GM10847 (cell line): ENCODE measurements around the gene MCC.

Source experiments
- POLR2A ChIP-seq: IDR thresholded peaks from 2 replicates; pipeline ENCODE4 v1.6.1; 2011; ENCODE audit not compliant: insufficient read length; ENCODE audit errors: extremely low read depth

MCC gene

DNA sequence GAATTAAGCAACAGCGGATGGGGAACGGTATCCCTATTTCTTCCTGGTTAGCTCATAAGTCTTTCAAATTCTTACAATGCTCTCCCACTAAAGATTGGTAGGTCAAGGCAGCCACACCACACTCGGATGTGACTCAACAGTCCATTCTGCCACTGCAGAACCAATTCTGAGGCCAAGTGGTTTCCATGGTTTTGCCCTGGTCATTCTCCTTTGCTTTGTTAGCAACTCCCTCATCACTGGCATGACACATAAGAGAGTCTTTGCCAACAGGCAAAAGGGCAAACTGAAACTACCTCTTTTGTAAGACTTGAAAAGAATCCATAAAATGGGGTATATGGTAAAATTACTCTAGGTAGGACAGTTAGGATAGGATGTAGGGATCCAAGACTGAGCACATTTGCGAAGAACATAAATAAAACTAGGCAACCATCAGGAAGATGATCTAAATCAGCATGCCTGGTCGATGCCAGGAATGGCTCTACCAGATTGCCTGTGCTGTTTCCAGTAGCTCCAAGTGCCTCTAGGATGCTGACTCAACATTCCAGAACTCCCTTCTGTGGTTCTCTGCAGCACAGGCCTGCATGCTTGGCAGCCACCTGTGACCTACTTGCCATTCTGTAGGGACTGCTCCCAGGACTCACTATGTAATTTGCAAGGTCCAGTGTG, 406.2 kb downstream of the MCC start:
- no peak for TF ChIP-seq POLR2A

DNA sequence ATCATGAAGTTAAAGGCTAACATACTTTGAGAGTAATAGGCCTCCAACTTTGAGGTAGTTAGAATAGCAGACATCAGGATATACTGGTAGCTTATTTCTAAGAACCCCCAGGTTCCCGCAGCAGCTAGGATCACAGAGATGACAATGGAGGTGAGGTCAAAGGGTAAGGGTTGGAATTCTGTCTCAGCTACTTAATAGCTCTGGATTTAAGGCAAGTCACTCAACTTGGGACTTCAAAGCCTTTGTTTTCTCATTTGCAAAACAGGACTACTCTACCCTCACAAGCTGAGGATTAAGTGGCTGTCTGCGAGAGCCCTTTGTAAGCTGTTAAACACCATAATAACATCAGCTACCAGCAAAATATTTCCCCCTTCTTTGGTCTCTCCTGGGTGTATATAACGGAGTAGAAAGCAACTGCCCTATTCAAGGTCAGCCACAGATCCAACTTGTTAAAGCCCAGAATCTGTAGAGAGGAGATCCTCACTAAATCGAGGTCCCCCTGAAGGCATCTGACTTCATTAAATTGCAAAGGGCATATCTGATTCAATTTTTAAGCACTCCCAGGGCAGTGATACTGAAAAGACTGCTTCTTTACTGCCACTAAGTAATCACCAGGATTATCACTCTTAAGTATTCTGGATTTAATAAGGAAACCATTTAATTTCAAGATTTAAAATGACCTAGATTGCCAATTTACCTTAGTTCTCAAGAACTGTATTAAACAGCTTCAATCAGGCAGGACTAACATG, 407.0 kb downstream of the MCC start:
- TF ChIP-seq POLR2A = no peak

DNA sequence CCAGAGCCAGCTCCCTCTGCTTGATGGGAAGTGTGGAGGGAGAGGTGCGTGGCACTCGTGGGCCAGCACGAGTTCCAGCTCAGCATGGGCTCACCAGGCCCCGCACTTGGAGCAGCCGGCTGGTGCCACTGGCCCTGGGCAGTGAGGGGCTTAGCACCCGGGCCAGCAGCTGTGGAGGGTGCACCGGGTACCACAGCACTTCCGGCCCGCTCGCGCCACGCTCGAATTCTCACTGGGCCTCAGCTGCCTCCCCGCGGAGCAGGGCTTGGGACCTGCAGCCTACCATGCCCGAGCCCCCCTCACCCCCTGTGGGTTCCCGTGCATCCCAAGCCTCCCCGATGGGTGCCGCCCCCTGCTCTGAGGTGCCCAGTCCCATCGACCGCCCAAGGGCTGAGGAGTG, 413.2 kb downstream of the MCC start:
- TF ChIP-seq POLR2A = no peak

DNA sequence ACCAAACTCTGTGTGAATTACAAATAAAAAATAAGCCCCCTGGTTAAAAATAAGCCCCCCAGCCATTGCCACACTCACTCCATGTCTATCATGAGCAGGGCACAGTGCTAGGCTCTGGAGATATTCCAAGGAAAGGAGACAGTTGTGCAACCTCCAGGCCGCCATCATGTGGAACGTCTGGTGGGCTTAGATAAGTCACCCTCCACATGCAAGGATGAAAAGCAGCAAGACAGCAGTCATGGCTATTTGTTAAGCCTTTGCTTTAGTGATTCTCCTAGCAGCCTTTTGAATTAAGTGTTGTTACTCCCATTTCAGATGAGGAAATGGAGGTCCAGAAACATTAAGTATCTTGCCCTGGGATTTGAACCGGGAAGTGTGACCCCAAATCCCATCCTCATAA, 416.9 kb downstream of the MCC start:
- TF ChIP-seq POLR2A = no peak

DNA sequence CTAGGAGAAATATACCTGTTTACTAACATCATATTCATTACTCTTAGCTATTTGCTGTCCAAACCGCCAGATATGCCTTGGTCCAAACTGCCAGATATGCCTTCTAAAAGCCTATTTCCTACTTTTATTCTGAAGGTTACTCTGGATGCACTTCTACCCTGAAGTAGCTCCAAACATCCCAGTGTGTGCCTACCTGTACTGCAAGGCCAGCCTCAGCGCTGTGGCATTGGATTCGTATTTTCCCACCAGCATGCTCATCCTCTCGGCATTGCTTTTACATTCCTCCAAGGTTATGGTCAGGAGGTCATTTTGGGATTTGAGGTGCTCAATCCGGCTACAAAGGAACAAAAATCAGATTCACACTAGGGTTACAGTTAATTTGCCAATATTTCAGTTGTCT, 417.4 kb downstream of the MCC start:
- no peak for TF ChIP-seq POLR2A

DNA sequence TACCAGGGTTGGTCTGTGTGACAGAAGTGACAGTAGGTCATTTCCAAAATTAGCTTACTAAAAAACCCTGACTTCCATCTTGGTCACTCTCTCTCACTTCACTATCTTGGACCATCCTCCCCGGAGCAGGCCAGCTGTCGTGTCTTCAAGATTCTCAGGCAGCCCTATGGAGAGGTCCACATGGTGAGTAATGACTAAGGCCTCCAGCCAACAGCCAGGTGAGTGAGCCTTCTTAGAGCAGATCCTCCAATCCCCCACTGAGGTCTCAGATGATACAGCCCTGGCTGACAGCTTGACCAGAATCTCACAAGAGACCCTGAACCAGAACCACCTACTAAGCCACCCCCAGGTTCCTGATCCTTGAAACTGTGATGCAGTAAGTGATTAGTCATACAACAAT, 419.7 kb downstream of the MCC start:
- no peak for TF ChIP-seq POLR2A

DNA sequence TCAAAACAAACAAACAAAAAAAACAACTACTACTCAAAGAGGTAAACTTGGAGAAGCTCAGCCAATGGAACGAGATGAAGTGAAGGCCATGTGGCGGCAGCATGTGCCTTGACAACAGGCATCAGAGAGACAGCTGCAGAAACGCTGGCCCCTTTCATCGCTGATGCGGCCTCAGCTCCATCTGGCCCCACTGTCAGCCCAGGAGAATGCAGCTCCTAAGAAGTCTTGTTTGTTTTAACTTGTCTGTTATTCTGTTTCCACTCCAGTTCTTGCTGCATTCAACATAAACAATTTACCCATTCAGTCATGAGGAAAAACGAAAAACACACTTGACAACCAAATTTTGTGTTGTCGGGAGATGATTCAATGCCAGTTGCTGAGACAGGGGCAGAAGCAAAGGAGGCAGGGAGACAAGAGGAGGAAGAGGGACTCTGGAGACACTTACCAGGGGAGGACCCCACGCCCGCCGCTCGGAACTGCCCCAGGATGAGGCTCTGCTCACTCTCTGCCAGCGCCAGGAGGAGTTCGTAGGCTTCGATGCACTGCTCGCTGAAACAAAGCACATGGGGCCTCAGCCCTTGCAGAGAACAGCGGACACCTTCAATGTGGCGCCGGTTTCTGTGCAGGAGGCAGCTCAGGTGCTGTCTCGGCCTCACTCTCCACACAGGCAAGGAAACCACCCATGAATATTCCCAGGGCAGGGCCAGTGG, 420.5 kb downstream of the MCC start:
- TF ChIP-seq POLR2A = no peak

DNA sequence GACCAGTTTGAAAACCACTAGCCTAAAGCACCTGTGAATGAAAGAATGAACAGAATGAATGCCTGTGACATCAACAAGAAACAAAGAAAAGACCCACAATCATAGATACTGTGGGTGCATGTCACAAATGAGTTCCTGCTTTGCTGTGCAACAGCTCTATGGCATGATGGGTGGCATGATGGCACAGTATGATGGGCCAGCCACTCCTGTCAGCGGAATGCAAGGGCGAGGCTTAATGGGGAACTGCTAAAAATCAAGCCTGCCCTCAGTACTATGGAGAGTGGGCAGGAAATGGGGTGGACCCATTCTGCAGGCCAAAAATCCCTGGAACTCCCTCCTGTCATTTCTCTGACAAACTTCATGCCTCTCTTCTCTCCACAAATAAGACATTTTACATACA, 422.6 kb downstream of the MCC start:
- TF ChIP-seq POLR2A = no peak

DNA sequence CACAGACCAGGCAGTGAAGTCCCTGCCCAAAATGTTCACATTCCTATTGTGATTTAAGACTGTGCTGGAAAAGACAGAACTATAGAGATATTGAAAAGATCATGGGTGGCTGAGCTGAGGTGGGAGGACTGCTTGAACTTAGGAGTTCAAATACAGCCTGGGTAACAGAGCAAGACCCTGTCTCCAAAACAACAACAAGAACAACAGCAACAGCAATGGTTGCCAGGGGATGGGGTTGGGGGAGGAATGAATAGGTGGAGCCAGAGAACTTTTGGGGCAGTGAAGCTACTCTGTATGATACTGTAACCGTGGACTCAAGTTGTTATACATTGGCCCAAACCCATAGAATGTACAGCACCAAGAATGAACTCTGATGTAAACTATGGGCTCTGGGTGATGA, 423.4 kb downstream of the MCC start:
- no peak for TF ChIP-seq POLR2A

DNA sequence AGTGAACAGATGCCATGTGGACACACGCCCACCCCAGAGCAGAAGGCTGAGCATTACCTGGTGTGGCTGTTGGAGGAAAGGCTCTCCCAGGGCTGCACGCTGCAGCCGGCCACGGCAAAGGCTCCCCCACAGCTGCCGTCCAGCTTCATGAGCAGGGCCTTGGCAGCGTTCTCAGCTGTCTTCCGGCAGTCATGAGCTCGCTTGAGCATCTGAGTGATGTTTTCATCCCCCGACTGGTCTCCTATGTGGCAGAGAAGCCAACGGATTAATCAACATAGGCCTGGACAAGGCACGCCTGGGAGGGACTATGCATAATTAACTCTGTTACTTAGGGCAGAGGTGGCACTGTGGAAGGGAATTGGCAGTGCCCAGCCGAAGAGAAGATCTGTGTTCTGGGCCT, 424.3 kb downstream of the MCC start:
- no peak for TF ChIP-seq POLR2A

DNA sequence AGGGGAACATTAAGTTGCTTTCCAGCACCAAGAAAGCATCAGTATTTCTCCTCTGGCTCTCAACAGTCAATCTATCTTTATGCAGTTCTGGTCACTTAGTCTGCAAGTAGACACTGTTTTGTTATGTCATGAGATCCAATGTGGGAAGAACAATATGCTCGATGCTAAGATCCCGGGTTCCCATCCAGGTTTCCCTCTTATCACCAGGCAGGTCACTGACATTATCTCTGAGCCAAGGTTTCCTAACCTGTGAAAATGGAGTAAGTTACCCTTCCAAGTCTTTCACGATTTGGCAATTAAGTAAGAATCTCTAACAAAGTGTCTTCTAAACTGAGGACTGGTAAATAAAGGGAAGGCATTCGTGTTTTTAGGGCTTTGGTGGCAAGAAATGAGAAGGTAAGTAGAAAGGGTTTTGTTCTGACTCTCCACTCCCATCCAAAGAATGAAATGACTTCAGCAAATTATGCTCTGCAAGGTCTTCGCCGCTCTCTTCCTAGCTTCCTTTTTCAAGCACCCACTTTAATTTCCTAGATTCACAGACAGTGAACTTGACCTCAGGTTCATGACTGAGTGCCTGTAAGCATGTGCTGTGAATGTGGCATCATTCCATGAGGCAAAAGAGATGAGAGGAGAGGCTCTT, 425.3 kb downstream of the MCC start:
- no peak for TF ChIP-seq POLR2A

DNA sequence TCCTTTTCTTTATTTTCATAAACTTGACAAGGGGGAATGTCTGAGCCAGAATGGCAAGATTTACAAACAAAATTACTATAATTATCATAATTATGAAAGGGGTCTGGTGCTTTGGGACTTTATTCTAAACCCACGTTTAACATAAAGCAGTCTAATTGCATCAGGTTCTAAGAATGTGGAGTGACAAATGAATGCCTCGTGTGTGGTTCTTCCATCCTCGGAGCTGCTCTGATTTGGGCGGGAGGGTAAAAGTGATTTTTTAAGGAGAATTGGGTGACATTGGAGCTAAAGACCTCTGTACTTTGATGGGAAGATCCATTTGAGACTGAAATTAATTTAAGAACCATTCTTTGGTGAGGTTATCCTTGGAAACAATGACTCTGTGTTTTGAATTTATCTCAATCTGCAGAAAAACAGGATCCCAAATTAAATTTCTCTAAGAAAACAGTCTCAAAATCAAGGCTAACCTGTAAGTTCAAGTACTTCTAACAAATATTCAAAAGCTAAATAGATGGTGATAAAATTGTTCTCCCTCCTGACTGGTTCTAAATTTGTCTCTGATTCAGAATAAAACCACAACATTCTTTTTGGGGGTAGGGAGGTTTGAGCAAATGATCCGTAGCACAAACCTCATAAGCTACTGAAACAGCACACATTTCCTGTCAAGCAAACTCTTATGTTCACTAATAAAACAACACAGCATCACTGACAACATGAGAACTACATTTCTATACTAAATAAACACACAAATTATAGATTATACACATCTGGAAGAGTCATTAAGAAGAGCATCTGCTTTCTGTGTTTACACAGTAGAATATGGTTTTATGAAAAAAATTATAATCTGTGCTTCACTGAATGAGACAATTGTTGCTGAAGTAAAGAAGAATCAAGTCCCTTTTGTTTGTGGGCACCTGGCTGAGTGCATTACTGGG, 426.1 kb downstream of the MCC start:
- TF ChIP-seq POLR2A = no peak

DNA sequence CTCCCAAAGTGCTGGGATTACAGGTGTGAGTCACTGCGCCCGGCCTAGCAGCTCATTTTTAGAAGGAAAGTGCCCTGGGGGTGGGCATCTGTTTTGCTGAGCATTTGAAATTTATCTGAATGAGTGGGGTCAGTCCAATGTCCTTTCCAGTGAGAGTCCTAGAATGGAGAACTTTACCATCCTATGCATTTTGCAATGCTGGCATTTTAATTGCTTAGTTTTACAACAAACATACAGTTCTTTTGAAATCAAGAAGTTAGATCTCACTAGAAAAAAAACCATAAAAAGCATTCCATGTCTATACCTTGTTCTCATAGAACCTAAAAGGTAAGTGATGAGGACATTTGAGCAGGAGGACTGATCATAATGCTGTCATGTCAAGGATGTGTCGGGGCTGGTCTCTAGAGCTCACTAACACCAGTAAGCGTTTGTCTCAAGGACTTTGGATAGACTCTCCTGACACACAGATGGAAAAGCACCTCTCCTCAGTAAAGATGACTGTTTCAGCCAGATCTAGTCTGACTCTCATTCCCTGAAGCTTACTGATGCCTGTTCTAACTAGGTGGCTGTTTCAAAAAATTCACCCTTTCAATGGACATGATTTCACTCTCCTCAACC, 427.7 kb downstream of the MCC start:
- TF ChIP-seq POLR2A = no peak

DNA sequence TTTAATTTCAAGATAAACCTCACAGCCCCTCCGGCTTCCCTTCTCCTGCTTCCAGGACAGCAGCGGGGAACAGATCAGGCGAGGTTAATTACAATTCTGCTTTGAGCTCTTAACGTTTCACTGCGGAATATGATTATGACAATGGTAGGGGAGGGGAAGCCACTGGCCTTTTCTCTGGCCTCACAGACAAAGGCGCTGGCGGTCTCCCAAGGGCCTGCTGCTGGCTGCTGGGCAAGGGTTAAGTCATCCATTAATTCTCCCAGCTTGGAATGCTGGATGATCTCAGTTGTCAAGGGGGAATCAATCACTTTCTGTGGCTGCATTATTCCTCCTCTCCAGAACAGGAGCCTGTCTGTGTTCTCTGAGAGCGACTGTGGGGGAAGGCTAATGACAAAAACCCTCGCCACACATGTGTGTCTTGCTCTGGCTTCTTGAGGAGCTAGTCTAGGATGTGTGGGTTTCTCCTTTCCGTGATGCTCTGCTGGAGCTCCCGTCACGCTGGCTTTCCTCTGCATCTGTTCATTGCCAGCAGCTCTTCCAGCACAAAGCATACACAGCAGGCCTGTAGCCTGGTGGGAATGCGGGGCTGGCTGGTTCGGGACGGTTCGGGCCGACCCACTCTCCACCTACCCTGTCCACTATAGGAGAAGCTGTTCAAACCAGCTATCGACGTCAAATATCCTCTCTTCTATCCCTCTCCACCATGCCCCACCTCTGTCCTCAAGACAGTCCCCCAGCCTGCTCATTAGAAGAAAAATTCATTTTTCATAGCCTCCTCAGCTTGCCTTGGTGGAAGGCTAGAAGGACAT, 428.8 kb downstream of the MCC start:
- no peak for TF ChIP-seq POLR2A

DNA sequence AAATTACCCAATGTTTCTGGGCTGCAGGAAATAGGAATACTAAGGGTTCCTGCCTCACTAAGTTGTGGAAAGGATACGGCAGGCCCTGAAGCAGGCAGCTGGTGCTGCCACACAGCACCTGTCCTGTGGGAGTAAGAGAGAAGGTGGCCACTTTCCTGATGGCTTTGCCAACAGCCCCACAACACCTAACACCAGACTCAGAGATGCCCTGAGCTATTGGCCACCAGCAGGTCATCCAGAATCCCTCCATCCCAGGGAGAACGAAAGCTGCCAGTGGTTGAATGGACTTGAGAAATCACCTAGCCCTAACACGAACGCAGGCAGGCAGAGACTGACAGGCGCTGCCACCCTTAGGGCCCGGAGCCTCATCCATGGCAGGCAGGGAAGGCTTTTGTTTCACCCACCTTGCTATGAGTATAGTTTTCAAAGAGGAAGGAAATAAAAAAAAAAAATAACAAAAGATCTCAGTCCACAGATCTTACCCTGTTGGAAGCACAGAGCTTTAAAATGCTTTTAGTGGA, 429.5 kb downstream of the MCC start:
- no peak for TF ChIP-seq POLR2A
